H9 (cell line): ENCODE results near the gene MOGAT2. TPM values are rescaled to one million over a fixed set of nuclear protein-coding genes. Genes with fewer than 3 reads are reported as not detected.

Experiments
- DNase-seq: peaks from one replicate; pipeline ENCODE4 v3.0.0-alpha.2; 2017
- H2AFZ ChIP-seq: one replicate; pipeline ENCODE4 v1.6.1; 2013; ENCODE audit warnings: mild to moderate bottlenecking, low read length, control low read depth, moderate library complexity
- H2AK5ac ChIP-seq: 2 replicates; pipeline ENCODE4 v1.6.1; 2013; ENCODE audit warnings: low read length, control low read depth, mixed read lengths; ENCODE audit not compliant: insufficient read length
- H2BK120ac ChIP-seq: one replicate; pipeline ENCODE4 v1.6.1; 2013; ENCODE audit warnings: low read depth, mild to moderate bottlenecking, low read length, control low read depth, inconsistent platforms; ENCODE audit not compliant: poor library complexity, severe bottlenecking
- H2BK12ac ChIP-seq: 2 replicates; pipeline ENCODE4 v1.6.1; 2013; ENCODE audit warnings: low read length, control low read depth, mixed read lengths, low read depth; ENCODE audit not compliant: insufficient read length
- H2BK15ac ChIP-seq: 2 replicates; pipeline ENCODE4 v1.6.1; 2013; ENCODE audit warnings: low read depth, low read length, control low read depth
- H2BK20ac ChIP-seq: one replicate; pipeline ENCODE4 v1.6.1; 2013; ENCODE audit warnings: low read depth, mild to moderate bottlenecking, low read length, control low read depth, inconsistent platforms; ENCODE audit not compliant: poor library complexity, severe bottlenecking
- H2BK5ac ChIP-seq: 2 replicates; pipeline ENCODE4 v1.6.1; 2013; ENCODE audit warnings: low read length, control low read depth, mixed read lengths; ENCODE audit not compliant: insufficient read length
- H3K14ac ChIP-seq: 2 replicates; pipeline ENCODE4 v1.6.1; 2013; ENCODE audit warnings: low read length, control low read depth; ENCODE audit not compliant: insufficient read depth
- H3K18ac ChIP-seq: 2 replicates; pipeline ENCODE4 v1.6.1; 2013; ENCODE audit warnings: low read depth, mild to moderate bottlenecking, mixed read lengths, low read length, control low read depth; ENCODE audit not compliant: insufficient read length
- H3K23ac ChIP-seq: 2 replicates; pipeline ENCODE4 v1.6.1; 2013; ENCODE audit warnings: low read length, control low read depth, mixed read lengths, low read depth; ENCODE audit not compliant: insufficient read length
- H3K23me2 ChIP-seq: 2 replicates; pipeline ENCODE4 v1.6.1; 2013; ENCODE audit warnings: low read depth, mild to moderate bottlenecking, mixed read lengths, low read length, control low read depth; ENCODE audit not compliant: insufficient read length, poor library complexity, severe bottlenecking
- H3K27ac ChIP-seq: 2 replicates; pipeline ENCODE4 v1.5.1; 2013; ENCODE audit warnings: low read length, control low read depth, mixed read lengths, low read depth; ENCODE audit not compliant: insufficient read length
- H3K27me3 ChIP-seq: 2 replicates; pipeline ENCODE4 v1.6.1; 2013; ENCODE audit warnings: low read length, control low read depth, inconsistent platforms; ENCODE audit not compliant: insufficient read depth
- H3K4ac ChIP-seq: 2 replicates; pipeline ENCODE4 v1.6.1; 2013; ENCODE audit warnings: low read depth, mild to moderate bottlenecking, control low read depth, inconsistent platforms, low read length, moderate library complexity
- H3K4me1 ChIP-seq: 2 replicates; pipeline ENCODE4 v1.6.1; 2013; ENCODE audit warnings: low read length, control low read depth, inconsistent platforms; ENCODE audit not compliant: insufficient read depth
- H3K4me2 ChIP-seq: 2 replicates; pipeline ENCODE4 v1.6.1; 2013; ENCODE audit warnings: low read length, control low read depth, mixed read lengths; ENCODE audit not compliant: insufficient read length, insufficient read depth
- H3K56ac ChIP-seq: 2 replicates; pipeline ENCODE4 v1.6.1; 2013; ENCODE audit warnings: low read depth, mild to moderate bottlenecking, mixed read lengths, low read length, control low read depth; ENCODE audit not compliant: insufficient read length
- H3K79me1 ChIP-seq: 2 replicates; pipeline ENCODE4 v1.6.1; 2013; ENCODE audit warnings: low read depth, mild to moderate bottlenecking, moderate library complexity, low read length, control low read depth, inconsistent platforms; ENCODE audit not compliant: insufficient read depth, poor library complexity, severe bottlenecking
- H3K79me2 ChIP-seq: 2 replicates; pipeline ENCODE4 v1.6.1; 2013; ENCODE audit warnings: low read length, control low read depth, inconsistent platforms; ENCODE audit not compliant: insufficient read depth
- H3K9ac ChIP-seq: 2 replicates; pipeline ENCODE4 v1.6.1; 2013; ENCODE audit warnings: low read length, control low read depth, mixed read lengths; ENCODE audit not compliant: insufficient read length; ENCODE audit errors: extremely low read depth
- H3K9me3 ChIP-seq: one replicate; pipeline ENCODE4 v1.6.1; 2013; ENCODE audit warnings: low read depth, low read length, inconsistent platforms; ENCODE audit not compliant: control insufficient read depth
- H3T11ph ChIP-seq: one replicate; pipeline ENCODE4 v1.6.1; 2013; ENCODE audit warnings: mild to moderate bottlenecking, low read length, control low read depth, inconsistent platforms
- H4K20me1 ChIP-seq: one replicate; pipeline ENCODE4 v1.6.1; 2013; ENCODE audit not compliant: control insufficient read depth, insufficient read length, insufficient read depth
- H4K5ac ChIP-seq: 2 replicates; pipeline ENCODE4 v1.6.1; 2013; ENCODE audit warnings: low read depth, mild to moderate bottlenecking, mixed read lengths, low read length, control low read depth; ENCODE audit not compliant: insufficient read length
- H4K8ac ChIP-seq: replicated peaks from 2 replicates; pipeline ENCODE4 v1.6.1; 2013; ENCODE audit warnings: low read length, control low read depth, mixed read lengths, low read depth; ENCODE audit not compliant: insufficient read length
- H4K91ac ChIP-seq: 2 replicates; pipeline ENCODE4 v1.6.1; 2013; ENCODE audit warnings: low read depth, mild to moderate bottlenecking, moderate library complexity, mixed read lengths, low read length, control low read depth; ENCODE audit not compliant: insufficient read length
- H3K27ac Mint-ChIP-seq, 3 experiments: 2 replicates in 2 of 3; 3 replicates in 1 of 3; pipeline ENCODE4 v1.8.0; 2020 to 2021; ENCODE audit warnings: mixed read lengths in 3 of 3, mild to moderate bottlenecking in 1 of 3, moderate library complexity in 1 of 3
- H3K27me3 Mint-ChIP-seq: 2 replicates; pipeline ENCODE4 v1.8.0; 2021; ENCODE audit warnings: low read depth, mild to moderate bottlenecking, moderate library complexity, mixed read lengths
- H3K36me3 Mint-ChIP-seq, 3 experiments: 2 replicates in 2 of 3; 3 replicates in 1 of 3; pipeline ENCODE4 v1.8.0; 2020 to 2021; ENCODE audit warnings: low read depth in 3 of 3, mixed read lengths in 3 of 3; ENCODE audit not compliant: insufficient read depth in 1 of 3
- H3K4me1 Mint-ChIP-seq, 2 experiments: 2 replicates each; pipeline ENCODE4 v1.8.0; 2020; ENCODE audit warnings: mixed read lengths in 2 of 2
- H3K4me3 Mint-ChIP-seq, 2 experiments: 2 replicates in 1 of 2; 3 replicates in 1 of 2; pipeline ENCODE4 v1.8.0; 2020 to 2021; ENCODE audit warnings: mild to moderate bottlenecking in 2 of 2, mixed read lengths in 2 of 2, moderate library complexity in 1 of 2
- H3K9me3 Mint-ChIP-seq, 2 experiments: 2 replicates in 1 of 2; 3 replicates in 1 of 2; pipeline ENCODE4 v1.8.0; 2020; ENCODE audit warnings: mild to moderate bottlenecking in 2 of 2, mixed read lengths in 2 of 2, moderate library complexity in 1 of 2
- CTCF ChIP-seq: fragments of 200-600 bp; sonication (generic); conservative IDR thresholded peaks from 3 replicates; pipeline ENCODE4 v1.8.0; 2021; ENCODE audit warnings: antibody characterized with exemption, mild to moderate bottlenecking
- WGBS: extraction: QIAGEN DNeasy Blood & Tissue Kit; methylation state at CpG from one replicate; pipeline ENCODE4 v1.1.7; 2013; ENCODE audit warnings: missing lambda C conversion rate, low lambda C conversion rate, mixed read lengths; ENCODE audit not compliant: insufficient read length; ENCODE audit errors: extremely low coverage; 5-methylcytosine and 5-hydroxymethylcytosine counted together
- total RNA-seq: library from RNA; stranded (reverse); gene quantifications from 2 replicates; pipeline ENCODE4 v1.2.1, GENCODE V29; 2021

MOGAT2 gene
- total RNA-seq, 1 experiment from 2014 or later: not detected

GRCh38 chr11:75720639-75721038 is 3.0 kb downstream of the MOGAT2 start:
- peaks cover 2% of the 10 kb centered on the region; the same call in 1 of the 2 replicates for H3K4me1 ChIP-seq

More at GRCh38 chr11:75720639-75721038, 3.0 kb downstream of the MOGAT2 start:
- Histone ChIP-seq H4K91ac (no peak overlapping the region), H3K23me2 (no peaks in the 10 kb centered on the region), H2AFZ (no peak overlapping the region), H2BK120ac (no peak overlapping the region), H2BK15ac (no peak overlapping the region), H2BK12ac (no peak overlapping the region), H3K14ac (no peak overlapping the region), H2BK20ac (no peak overlapping the region), H3K4me2 (no peak overlapping the region), H3K23ac (no peak overlapping the region), H3K27me3 (peaks cover 15% of the 10 kb centered on the region; the same call in 1 of the 2 replicates), H4K20me1 (no peaks in the 10 kb centered on the region), H4K5ac (no peak overlapping the region), H3K79me2 (no peaks in the 10 kb centered on the region), H2BK5ac (no peak overlapping the region), H3K18ac (no peak overlapping the region), H3K56ac (no peak overlapping the region), H3K4ac (no peak overlapping the region), H3K27ac (no peak overlapping the region), H4K8ac (no peak overlapping the region), H3T11ph (no peak overlapping the region), H3K79me1 (no peaks in the 10 kb centered on the region), H2AK5ac (no peak overlapping the region), H3K9ac (no peak overlapping the region), H3K9me3 (no peaks in the 10 kb centered on the region)
- DNase-seq: no peak
- Mint-ChIP-seq H3K27ac (no peak overlapping the region), H3K4me3 (no peak overlapping the region), H3K4me1 (peaks cover 12 to 22% of the 10 kb centered on the region in 2 experiments), H3K36me3 (no peaks in the 10 kb centered on the region), H3K9me3 (no peaks in the 10 kb centered on the region; a peak in 1 of 5 replicates), H3K27me3 (peaks cover 61% of the 10 kb centered on the region)
- WGBS: no CpG with 5 or more reads among the region's 6 CpGs
- TF ChIP-seq CTCF: no peak
